T-helper 1 cell treated with Interleukin-12 subunit alpha and Interleukin-12 subunit beta and Interleukin-4 antibody, amounts not matched to agents 30 μg/mL and 1 μg/mL, for 36 hours (primary cell): ENCODE results near the gene EXOC3.
"Not testable (repeated sequence)": the region's sequence is repeated elsewhere in the genome, so short reads cannot be mapped to it uniquely, and the experiment has no call there.

ENCODE experiments used
- H3K27ac Mint-ChIP-seq: one replicate; pipeline ENCODE4 v1.8.0; 2021; ENCODE audit warnings: mild to moderate bottlenecking, mixed read lengths
- H3K27me3 Mint-ChIP-seq: one replicate; pipeline ENCODE4 v1.8.0; 2021; ENCODE audit warnings: low read depth, mixed read lengths
- H3K36me3 Mint-ChIP-seq: one replicate; pipeline ENCODE4 v1.8.0; 2021; ENCODE audit warnings: low read depth, mixed read lengths
- H3K4me1 Mint-ChIP-seq: one replicate; pipeline ENCODE4 v1.8.0; 2021; ENCODE audit warnings: low read depth, mixed read lengths
- H3K4me3 Mint-ChIP-seq: one replicate; pipeline ENCODE4 v1.8.0; 2021; ENCODE audit warnings: mild to moderate bottlenecking, moderate library complexity, mixed read lengths
- H3K9me3 Mint-ChIP-seq: one replicate; pipeline ENCODE4 v1.8.0; 2021; ENCODE audit warnings: mixed read lengths

Gene EXOC3

DNA sequence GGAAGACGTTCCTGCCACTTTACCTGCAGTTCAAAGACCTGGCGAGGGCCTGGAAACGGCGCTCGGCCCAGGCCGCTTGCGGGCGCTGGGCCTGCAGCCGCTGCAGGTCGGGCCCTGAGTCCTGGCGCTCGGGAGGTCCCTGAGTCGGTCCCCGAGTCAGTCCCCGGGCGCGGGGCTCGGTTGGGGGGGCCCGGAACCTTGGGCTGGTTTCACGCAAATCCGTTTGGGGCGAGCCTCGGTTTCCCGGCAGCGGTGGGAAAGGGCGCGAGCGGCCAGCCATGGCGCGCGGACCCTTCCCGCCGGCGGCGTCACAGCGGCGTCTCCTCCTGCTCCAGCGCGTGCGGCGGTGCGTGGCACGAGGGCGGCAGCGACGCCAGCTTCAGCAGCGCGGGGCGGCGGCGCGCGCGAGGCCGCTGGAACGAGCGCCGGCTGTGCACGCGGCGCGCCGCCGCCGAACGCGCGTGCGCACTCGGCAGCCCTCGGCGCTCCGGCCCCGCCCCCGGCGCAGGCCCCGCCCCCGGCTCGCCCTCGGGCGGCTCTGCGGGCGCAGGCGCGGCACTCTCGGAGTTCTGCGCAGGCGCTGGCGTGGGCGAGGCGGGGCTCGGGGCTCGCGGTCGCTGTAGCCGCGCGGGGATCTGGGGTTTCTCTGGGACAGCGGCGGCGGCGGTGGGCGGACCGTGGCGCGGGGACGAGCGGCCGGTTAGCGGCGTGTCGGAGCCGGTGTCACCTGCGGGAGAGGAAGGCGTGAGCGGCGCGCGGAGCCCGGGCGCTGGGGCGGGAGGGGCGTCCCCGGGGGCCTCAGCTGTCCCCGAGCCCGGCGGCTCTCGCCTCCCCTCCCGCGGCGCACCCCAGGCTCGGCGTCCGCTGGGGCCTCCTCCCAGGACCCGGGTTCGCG lies 29.9 kb downstream of the EXOC3 start:
- Mint-ChIP-seq H3K4me3 (peak overlapping the region; percentile 76), H3K4me1 (peaks cover 15% of the 10 kb centered on the region), H3K9me3 (no peaks in the 10 kb centered on the region), H3K27me3 (peaks cover 7% of the 10 kb centered on the region), H3K27ac (peak overlapping the region; percentile 67), H3K36me3 (peaks cover 9% of the 10 kb centered on the region)

GRCh38 chr5:473551-474192 lies 30.7 kb downstream of the EXOC3 start:
- no peak overlapping the region for H3K27ac Mint-ChIP-seq
- peaks cover 7% of the 10 kb centered on the region for H3K27me3 Mint-ChIP-seq
- H3K4me3 Mint-ChIP-seq, result peak overlapping the region; percentile 87
- H3K9me3 Mint-ChIP-seq, result no peaks in the 10 kb centered on the region
- H3K36me3 Mint-ChIP-seq, result peaks cover 9% of the 10 kb centered on the region
- H3K4me1 Mint-ChIP-seq, result peaks cover 15% of the 10 kb centered on the region

- not testable (repeated sequence) for H3K27ac Mint-ChIP-seq, H3K27me3 Mint-ChIP-seq, H3K36me3 Mint-ChIP-seq, H3K9me3 Mint-ChIP-seq
- peaks cover 15% of the 10 kb centered on the region for H3K4me1 Mint-ChIP-seq
- peak overlapping the region; percentile 59 for H3K4me3 Mint-ChIP-seq
Observed at GRCh38 chr5:474232-474839, 31.4 kb downstream of the EXOC3 start.

GRCh38 chr5:474840-475661 lies 32.1 kb downstream of the EXOC3 start:
- peak overlapping the region; percentile 59 for H3K4me3 Mint-ChIP-seq
- peaks cover 7% of the 10 kb centered on the region for H3K36me3 Mint-ChIP-seq
- peaks cover 14% of the 10 kb centered on the region for H3K4me1 Mint-ChIP-seq
- H3K27ac Mint-ChIP-seq, result no peak overlapping the region
- H3K9me3 Mint-ChIP-seq, result no peaks in the 10 kb centered on the region
- peaks cover 7% of the 10 kb centered on the region for H3K27me3 Mint-ChIP-seq

DNA sequence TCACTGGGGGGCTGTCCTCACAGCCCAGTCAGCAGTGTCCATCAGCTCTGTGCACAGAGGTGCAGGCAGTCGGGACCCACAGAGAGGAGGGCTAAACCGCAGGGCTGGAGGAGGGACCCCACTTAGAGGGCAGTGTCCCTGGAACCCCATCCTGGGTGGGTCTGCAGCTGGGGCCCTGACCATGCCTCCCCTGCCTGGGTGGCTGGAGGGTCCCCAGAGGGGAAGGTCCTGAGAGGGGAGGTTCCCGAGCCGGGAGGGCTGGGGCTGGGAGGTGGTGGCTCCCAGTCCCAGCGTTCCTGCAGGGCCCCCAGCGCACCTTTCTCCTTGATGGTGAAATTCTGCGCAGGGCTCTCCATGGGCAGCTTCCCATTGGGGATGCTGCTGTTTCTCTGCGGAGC lies 32.7 kb downstream of the EXOC3 start:
- Mint-ChIP-seq H3K4me1 (peaks cover 13% of the 10 kb centered on the region), H3K27me3 (peaks cover 7% of the 10 kb centered on the region)

DNA sequence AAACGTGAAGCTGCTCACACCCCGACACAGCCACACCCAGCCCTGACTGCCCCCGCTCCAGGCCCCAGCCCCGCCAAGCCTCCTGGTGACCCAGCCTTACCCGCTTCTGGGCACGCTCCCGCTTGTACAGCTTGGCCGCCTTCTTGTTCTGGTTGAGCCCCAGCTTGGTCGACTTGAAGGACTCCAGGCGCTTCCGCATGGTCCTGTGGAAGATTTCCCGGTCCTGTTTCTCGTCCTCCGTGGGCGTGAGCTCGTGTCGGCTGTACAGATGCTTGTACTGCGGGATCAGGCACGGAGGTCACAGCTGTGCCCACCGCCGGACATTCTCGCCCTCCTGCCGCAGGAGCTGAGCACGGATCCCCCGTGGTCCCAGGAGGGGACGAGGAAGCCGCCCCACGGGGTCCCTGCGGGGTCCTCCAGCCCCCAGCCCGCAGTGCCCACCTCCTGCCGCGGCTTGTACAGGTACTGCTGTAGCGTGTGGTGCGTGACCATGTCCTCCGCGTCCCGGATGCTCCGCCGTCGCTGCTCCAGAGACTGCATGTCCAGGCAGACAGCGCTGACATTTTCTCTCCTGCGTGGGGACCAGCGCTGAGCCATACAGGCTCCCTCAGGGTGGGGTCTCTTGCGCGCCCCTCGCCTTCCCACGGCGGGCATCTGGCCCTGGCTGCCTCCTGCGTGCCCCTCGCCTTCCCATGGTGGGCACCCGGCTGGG lies 33.3 kb downstream of the EXOC3 start:
- peaks cover 7% of the 10 kb centered on the region for H3K27me3 Mint-ChIP-seq
- no peaks in the 10 kb centered on the region for H3K9me3 Mint-ChIP-seq
- peaks cover 11% of the 10 kb centered on the region for H3K4me1 Mint-ChIP-seq
- H3K4me3 Mint-ChIP-seq, result no peak overlapping the region
- H3K27ac Mint-ChIP-seq, result no peak overlapping the region
- H3K36me3 Mint-ChIP-seq, result peaks cover 3% of the 10 kb centered on the region

More for the DNA sequence above, 32.7 kb downstream of the EXOC3 start:
- Mint-ChIP-seq H3K4me3 (no peak overlapping the region), H3K9me3 (no peaks in the 10 kb centered on the region), H3K36me3 (peaks cover 3% of the 10 kb centered on the region), H3K27ac (no peak overlapping the region)

DNA sequence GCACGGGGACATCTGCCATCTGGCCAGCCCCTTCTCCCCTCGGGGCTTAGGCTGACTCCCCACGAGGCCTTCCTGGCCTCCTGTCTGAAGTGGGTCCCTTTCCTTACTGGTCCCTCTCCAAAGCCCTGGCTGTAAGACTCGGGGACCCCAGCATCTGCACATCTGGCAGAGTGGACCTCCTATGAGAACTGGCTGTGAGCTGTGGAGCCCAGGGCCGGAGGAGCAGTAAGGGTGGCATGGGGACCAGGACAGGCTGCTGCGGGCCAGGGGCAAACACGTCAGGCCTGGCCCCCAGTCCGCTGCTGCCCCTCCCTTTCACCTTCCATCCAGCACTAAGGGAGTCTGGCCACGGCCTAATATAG lies 33.8 kb downstream of the EXOC3 start:
- no peak overlapping the region for H3K27ac Mint-ChIP-seq
- no peaks in the 10 kb centered on the region for H3K9me3 Mint-ChIP-seq
- peaks cover 7% of the 10 kb centered on the region for H3K27me3 Mint-ChIP-seq
- H3K4me3 Mint-ChIP-seq, result no peak overlapping the region
- H3K36me3 Mint-ChIP-seq, result peaks cover 2% of the 10 kb centered on the region
- H3K4me1 Mint-ChIP-seq, result peaks cover 7% of the 10 kb centered on the region

GRCh38 chr5:477247-477646 lies 34.3 kb downstream of the EXOC3 start:
- H3K27me3 Mint-ChIP-seq, result peaks cover 7% of the 10 kb centered on the region
- H3K27ac Mint-ChIP-seq, result no peak overlapping the region
- no peak overlapping the region for H3K4me3 Mint-ChIP-seq
- peaks cover 5% of the 10 kb centered on the region for H3K4me1 Mint-ChIP-seq
- no peaks in the 10 kb centered on the region for H3K36me3 Mint-ChIP-seq
- no peaks in the 10 kb centered on the region for H3K9me3 Mint-ChIP-seq

DNA sequence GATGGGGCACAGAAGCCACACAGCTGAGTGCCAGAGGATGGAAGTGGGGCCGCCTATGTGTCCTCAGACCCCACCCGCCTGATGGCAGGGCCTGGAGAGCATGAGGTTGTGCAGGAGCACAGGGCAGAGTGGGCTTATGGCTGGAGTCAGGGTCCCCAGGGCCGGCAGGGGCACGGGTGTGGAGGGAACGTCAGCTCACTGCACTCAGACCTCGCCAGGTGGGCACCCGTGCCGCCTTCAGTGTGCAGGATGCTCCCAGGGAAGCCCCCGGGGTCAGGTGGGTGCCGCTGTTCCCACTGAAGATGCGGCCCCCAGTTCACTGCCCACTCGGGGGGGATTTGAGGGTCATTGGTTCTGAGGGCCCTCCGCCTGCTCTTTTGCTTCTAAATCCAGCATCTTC lies 34.9 kb downstream of the EXOC3 start:
- Mint-ChIP-seq H3K4me1 (peaks cover 5% of the 10 kb centered on the region), H3K27me3 (peaks cover 7% of the 10 kb centered on the region), H3K4me3 (no peak overlapping the region), H3K36me3 (no peaks in the 10 kb centered on the region), H3K9me3 (no peaks in the 10 kb centered on the region), H3K27ac (no peak overlapping the region)

- peaks cover 7% of the 10 kb centered on the region for H3K27me3 Mint-ChIP-seq
- no peak overlapping the region for H3K27ac Mint-ChIP-seq
- H3K36me3 Mint-ChIP-seq, result no peaks in the 10 kb centered on the region
- H3K9me3 Mint-ChIP-seq, result no peaks in the 10 kb centered on the region
- no peak overlapping the region for H3K4me3 Mint-ChIP-seq
- H3K4me1 Mint-ChIP-seq, result peaks cover 5% of the 10 kb centered on the region
Observed at GRCh38 chr5:478369-478981, 35.5 kb downstream of the EXOC3 start.

- Mint-ChIP-seq H3K36me3 (no peaks in the 10 kb centered on the region), H3K4me3 (no peak overlapping the region), H3K4me1 (peaks cover 3% of the 10 kb centered on the region), H3K27me3 (peaks cover 4% of the 10 kb centered on the region), H3K9me3 (no peaks in the 10 kb centered on the region), H3K27ac (no peak overlapping the region)
Observed at GRCh38 chr5:478982-479535, 36.1 kb downstream of the EXOC3 start.

DNA sequence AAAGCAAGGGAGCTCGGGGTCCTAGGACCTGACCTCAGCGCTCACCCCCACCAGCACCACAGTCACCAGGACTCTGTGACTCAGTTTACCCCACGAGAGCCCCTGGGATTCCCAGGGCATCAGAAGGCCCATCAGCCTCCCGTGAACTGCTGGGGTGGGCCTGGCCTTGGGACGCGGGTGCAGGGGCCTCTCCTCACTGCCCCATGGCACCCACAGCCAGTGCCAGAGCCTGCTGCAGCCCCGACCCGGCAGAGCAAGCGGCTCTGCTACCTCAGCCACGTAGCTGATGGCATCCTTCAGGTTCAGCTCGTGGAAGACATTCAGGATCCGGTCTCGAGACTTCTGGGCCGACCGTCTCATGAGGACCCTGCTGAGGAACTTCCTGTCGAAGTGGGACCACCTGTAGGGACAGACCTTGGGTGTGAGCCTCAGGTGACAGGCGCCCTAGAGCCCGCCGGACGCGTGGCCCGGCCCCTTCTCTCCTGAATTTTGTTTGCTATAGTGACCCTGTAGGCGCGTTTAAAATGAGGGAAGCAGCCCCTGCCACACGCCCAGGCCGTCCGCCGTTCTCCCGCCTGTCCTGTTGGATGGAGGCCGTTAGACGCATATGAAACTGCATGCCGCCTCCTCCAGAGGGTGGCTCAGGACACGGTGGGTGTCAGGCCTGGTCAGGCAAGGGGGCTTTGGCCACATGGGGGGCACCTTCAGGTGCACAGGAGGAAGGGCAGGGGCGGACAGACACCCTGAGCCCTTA lies 36.8 kb downstream of the EXOC3 start:
- no peak overlapping the region for H3K27ac Mint-ChIP-seq
- no peaks in the 10 kb centered on the region for H3K36me3 Mint-ChIP-seq
- H3K9me3 Mint-ChIP-seq, result no peaks in the 10 kb centered on the region
- H3K27me3 Mint-ChIP-seq, result peaks cover 4% of the 10 kb centered on the region
- H3K4me1 Mint-ChIP-seq, result peaks cover 2% of the 10 kb centered on the region
- no peak overlapping the region for H3K4me3 Mint-ChIP-seq

DNA sequence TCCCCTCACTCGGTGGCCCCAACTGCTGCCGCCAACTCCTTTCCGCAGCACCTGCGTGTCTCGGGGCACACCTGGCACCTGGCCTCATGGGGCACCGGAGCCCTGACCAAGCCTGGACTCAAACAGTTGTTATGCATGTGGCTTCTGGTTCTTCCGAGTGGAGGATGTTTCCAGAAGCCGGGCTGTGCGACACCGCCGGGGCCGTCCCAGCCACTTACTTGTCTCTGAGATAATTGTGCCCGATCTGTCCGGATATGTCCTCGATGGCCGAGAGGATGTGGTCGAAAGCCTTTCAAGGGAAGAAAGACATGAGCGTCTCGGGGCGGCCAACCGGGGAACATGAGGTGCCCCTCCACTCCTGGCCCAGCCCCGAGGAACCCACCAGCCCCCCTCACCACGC lies 38.4 kb downstream of the EXOC3 start:
- no peak overlapping the region for H3K27ac Mint-ChIP-seq
- H3K9me3 Mint-ChIP-seq, result no peaks in the 10 kb centered on the region
- H3K27me3 Mint-ChIP-seq, result no peaks in the 10 kb centered on the region
- H3K36me3 Mint-ChIP-seq, result no peaks in the 10 kb centered on the region
- H3K4me3 Mint-ChIP-seq, result no peak overlapping the region
- H3K4me1 Mint-ChIP-seq, result no peaks in the 10 kb centered on the region
